22Rv1 (cell line): ENCODE data around the gene NAA15.
"Not testable (repeated sequence)": the region's sequence is repeated elsewhere in the genome, so short reads cannot be mapped to it uniquely, and the experiment has no call there.

Experiments
- H3K27ac ChIP-seq: fragments of 450-650 bp; 2 replicates; pipeline ENCODE4 v1.5.1; 2017
- ZFX ChIP-seq: fragments of 450-650 bp; IDR thresholded peaks from 2 replicates; pipeline ENCODE4 v1.6.1; 2017; ENCODE audit warnings: antibody characterized with exemption, borderline replicate concordance
- TF ChIP-seq, protein P1 (sequence below): fragments of 450-650 bp; IDR thresholded peaks from 2 replicates; pipeline ENCODE4 v1.5.1; 2017; ENCODE audit warnings: mild to moderate bottlenecking

Gene NAA15

GRCh38 chr4:139419388-139419914, 118.1 kb downstream of the NAA15 start:
- no peak overlapping the region for H3K27ac ChIP-seq

GRCh38 chr4:139420652-139421051, 119.3 kb downstream of the NAA15 start:
- TF ChIP-seq ZFX: no peak
- TF ChIP-seq, protein P1, sequence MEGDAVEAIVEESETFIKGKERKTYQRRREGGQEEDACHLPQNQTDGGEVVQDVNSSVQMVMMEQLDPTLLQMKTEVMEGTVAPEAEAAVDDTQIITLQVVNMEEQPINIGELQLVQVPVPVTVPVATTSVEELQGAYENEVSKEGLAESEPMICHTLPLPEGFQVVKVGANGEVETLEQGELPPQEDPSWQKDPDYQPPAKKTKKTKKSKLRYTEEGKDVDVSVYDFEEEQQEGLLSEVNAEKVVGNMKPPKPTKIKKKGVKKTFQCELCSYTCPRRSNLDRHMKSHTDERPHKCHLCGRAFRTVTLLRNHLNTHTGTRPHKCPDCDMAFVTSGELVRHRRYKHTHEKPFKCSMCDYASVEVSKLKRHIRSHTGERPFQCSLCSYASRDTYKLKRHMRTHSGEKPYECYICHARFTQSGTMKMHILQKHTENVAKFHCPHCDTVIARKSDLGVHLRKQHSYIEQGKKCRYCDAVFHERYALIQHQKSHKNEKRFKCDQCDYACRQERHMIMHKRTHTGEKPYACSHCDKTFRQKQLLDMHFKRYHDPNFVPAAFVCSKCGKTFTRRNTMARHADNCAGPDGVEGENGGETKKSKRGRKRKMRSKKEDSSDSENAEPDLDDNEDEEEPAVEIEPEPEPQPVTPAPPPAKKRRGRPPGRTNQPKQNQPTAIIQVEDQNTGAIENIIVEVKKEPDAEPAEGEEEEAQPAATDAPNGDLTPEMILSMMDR: no peak
- H3K27ac ChIP-seq: no peak overlapping the region

More at GRCh38 chr4:139419388-139419914, 118.1 kb downstream of the NAA15 start:
- TF ChIP-seq ZFX: no peak
- TF ChIP-seq, protein P1: no peak

DNA sequence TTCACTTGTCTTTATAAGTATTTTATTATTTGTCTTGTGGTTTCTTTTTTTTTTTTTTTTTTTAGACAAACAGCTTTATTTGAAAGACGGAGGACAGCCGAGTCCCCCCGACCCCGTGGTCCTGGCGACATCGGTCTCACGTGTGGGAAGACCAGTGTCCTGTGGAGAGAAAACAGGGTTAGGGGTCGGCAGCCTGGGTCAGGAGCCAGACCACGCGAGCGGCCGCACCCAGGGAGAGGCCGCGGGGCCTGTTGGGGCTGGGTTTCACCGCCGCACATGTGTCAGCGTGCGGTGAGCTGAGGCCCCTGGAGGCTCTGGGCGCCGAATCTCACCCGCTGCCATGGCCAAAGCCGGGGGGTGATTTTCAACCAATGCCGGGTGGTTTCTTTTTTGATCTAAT, 134.8 kb downstream of the NAA15 start:
- H3K27ac ChIP-seq: no peak overlapping the region
- TF ChIP-seq, protein P1: no peak
- no peak for TF ChIP-seq ZFX

DNA sequence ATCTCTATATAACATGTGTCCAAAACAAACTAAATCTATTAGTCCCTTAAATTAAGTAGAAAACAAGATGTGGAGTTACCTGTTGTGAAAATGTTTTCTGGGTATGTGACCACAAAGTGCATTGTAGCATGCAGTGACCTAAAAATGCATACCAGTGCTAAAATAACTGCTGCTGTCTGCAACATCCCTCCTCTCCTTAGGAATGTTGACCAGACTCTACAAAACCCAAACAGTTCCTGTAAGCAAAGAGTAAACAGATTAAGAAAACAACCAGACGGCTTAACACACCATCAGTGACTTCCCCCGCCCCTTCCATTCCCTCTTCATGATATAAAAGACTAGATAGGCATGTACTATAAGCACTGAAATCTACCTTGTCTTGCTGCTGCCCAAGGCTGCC, 136.8 kb downstream of the NAA15 start:
- TF ChIP-seq ZFX: no peak
- TF ChIP-seq, protein P1: no peak

DNA sequence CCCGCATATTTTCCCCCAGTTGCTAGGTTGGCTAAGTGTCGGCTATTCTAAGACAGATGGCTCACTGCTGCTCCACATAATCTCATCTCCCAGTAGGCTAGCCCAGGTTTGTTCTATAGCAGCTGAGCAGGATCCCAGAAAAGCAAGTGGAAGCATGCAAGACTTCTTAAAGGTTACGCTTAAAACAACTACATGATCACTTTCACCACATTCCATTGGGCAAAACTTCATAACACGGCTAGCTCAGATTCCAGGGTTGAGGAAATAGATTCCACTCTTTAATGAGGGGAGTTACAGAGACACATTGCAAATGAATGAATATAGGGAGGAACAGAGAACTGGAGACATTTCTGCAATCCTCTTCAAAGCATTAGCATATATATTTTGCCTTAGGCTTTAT, 139.7 kb downstream of the NAA15 start:
- H3K27ac ChIP-seq: no peak overlapping the region

More for the DNA sequence above, 136.8 kb downstream of the NAA15 start:
- no peak overlapping the region for H3K27ac ChIP-seq

GRCh38 chr4:139443661-139444060, 142.4 kb downstream of the NAA15 start:
- no peak overlapping the region for H3K27ac ChIP-seq
- no peak for TF ChIP-seq ZFX
- TF ChIP-seq, protein P1: no peak

More for the DNA sequence above, 139.7 kb downstream of the NAA15 start:
- TF ChIP-seq, protein P1: no peak
- TF ChIP-seq ZFX: no peak

DNA sequence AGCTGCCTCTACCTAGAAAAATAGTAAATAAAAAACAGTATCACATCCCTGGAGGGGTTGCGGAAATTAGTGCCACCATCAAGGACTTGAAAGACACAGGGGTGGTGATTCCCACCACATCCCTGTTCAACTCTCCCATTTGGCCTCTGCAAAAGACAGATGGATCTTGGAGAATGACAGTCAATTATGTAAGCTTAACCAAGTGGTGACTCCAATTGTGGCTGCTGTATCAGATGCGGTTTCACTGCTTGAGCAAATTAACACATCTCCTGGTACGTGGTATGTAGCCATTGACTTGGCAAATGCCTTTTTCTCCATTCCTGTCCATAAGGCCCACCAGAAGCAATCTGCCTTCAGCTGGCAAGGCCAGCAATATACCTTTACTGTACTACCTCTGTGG, 143.6 kb downstream of the NAA15 start:
- not testable (repeated sequence) for H3K27ac ChIP-seq

DNA sequence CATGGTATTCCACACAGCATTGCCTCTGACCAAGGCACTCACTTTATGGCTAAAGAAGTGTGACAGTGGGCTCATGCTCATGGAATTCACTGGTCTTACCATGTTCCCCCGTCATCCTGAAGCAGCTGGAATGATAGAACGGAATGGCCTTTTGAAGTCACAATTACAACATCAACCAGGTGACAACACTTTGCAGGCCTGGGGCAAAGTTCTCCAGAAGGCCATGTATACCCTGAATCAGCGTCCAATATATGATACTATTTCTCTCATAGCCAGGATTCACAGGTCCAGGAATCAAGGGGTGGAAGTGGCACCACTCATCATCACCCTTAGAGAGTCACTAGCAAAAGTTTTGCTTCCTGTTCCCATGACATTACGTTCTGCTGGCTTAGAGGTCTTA, 145.8 kb downstream of the NAA15 start:
- not testable (repeated sequence) for H3K27ac ChIP-seq
